Measurements from ENCODE around the gene TCP11L2. TPM values are rescaled to one million over a fixed set of nuclear protein-coding genes. Genes with fewer than 3 reads are reported as not detected.

The TCP11L2 gene
- total RNA-seq, 1 experiment from 2014 or later: 6.1 TPM

GRCh38 chr12:106305376-106305775 is 2.8 kb downstream of the TCP11L2 start:
- WGBS (ENCODE audit: extremely low coverage, insufficient read length, low lambda C conversion rate): no CpG with 5 or more reads among the region's 5 CpGs
- Histone ChIP-seq H4K5ac (ENCODE audit: insufficient read length, low read depth, low read length) (no peak overlapping the region), H3K79me1 (ENCODE audit: insufficient read depth, low read depth, low read length, poor library complexity, severe bottlenecking) (no peaks in the 10 kb centered on the region), H3K4me2 (ENCODE audit: insufficient read depth, insufficient read length, low read length) (no peak overlapping the region), H2AFZ (ENCODE audit: low read length) (no peak overlapping the region), H4K8ac (replicated peaks; ENCODE audit: insufficient read length, low read depth, low read length) (no peak overlapping the region), H3K79me2 (ENCODE audit: insufficient read depth, low read length) (no peaks in the 10 kb centered on the region), H3K27me3 (ENCODE audit: insufficient read depth, low read length) (no peaks in the 10 kb centered on the region), H3K9ac (ENCODE audit: extremely low read depth, insufficient read length, low read length) (no peak overlapping the region), H4K20me1 (ENCODE audit: control insufficient read depth, insufficient read depth, insufficient read length) (no peaks in the 10 kb centered on the region), H2BK20ac (ENCODE audit: low read depth, low read length, poor library complexity, severe bottlenecking) (no peak overlapping the region), H3K23ac (ENCODE audit: insufficient read length, low read depth, low read length) (no peak overlapping the region), H2BK12ac (ENCODE audit: insufficient read length, low read depth, low read length) (no peak overlapping the region), H3K18ac (ENCODE audit: insufficient read length, low read depth, low read length) (no peak overlapping the region), H3K23me2 (ENCODE audit: insufficient read length, low read depth, low read length, poor library complexity, severe bottlenecking) (peaks cover 10% of the 10 kb centered on the region), H3T11ph (ENCODE audit: low read length) (no peak overlapping the region), H4K91ac (ENCODE audit: insufficient read length, low read depth, low read length) (no peak overlapping the region), H3K56ac (ENCODE audit: insufficient read length, low read depth, low read length) (no peak overlapping the region), H3K27ac (ENCODE audit: insufficient read length, low read depth, low read length) (no peak overlapping the region), H2AK5ac (ENCODE audit: insufficient read length, low read length) (no peak overlapping the region), H3K9me3 (ENCODE audit: control insufficient read depth, low read depth, low read length) (no peaks in the 10 kb centered on the region), H2BK120ac (ENCODE audit: low read depth, low read length, poor library complexity, severe bottlenecking) (no peak overlapping the region), H2BK5ac (ENCODE audit: insufficient read length, low read length) (no peak overlapping the region), H3K4me1 (ENCODE audit: insufficient read depth, low read length) (peaks cover 2% of the 10 kb centered on the region), H3K14ac (ENCODE audit: insufficient read depth, low read length) (no peak overlapping the region), H2BK15ac (ENCODE audit: low read depth, low read length) (no peak overlapping the region), H3K4ac (ENCODE audit: low read depth, low read length) (no peak overlapping the region)
- H3K27ac Mint-ChIP-seq: no peak overlapping the region
- H3K36me3 Mint-ChIP-seq (ENCODE audit: insufficient read depth in 1 of 3, low read depth in 3 of 3): no peaks in the 10 kb centered on the region
- DNase-seq: no peak
- no peaks in the 10 kb centered on the region for H3K27me3 Mint-ChIP-seq (ENCODE audit: low read depth)
- TF ChIP-seq CTCF (conservative IDR thresholded peaks at IDR 0.05): no peak
- H3K9me3 Mint-ChIP-seq: no peaks in the 10 kb centered on the region
- H3K4me1 Mint-ChIP-seq: peaks cover 20 to 31% of the 10 kb centered on the region in 2 experiments
- H3K4me3 Mint-ChIP-seq: no peak overlapping the region
